ENCODE data around the gene LEKR1.

Gene LEKR1

DNA sequence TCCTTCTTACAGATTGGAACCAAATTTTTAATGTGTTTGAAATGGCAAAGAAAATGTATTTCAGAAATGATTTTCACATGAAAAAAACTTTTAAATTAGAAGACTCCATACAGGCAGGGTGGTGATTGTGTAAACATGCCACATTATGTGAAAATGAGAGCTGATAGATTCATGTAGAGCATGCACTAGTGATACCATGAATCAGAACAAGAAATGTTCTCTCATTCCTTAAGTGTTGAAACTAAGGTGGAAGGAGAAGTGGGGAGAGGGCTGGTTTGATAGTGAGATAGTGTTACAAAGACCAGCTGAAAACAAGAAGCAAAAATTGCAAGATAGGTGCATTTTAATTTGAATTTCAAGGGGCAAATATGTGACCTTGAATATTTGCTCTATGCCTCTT, 233.5 kb downstream of the LEKR1 start:
- ChIA-PET POLR2A (no interaction called here), CTCF (no interaction called here)
- TF ChIP-seq CTCF (IDR thresholded peaks at IDR 0.05; ENCODE audit: control extremely low read depth, extremely low read depth, low read depth, missing control alignments), result no peak
- DNase-seq (ENCODE audit: extremely low spot score), result no peak

GRCh38 chr3:157061265-157061664, 235.1 kb downstream of the LEKR1 start:
- no peak for TF ChIP-seq CTCF (IDR thresholded peaks at IDR 0.05; ENCODE audit: control extremely low read depth, extremely low read depth, low read depth, missing control alignments)
- POLR2A ChIA-PET, result no interaction called here
- DNase-seq (ENCODE audit: extremely low spot score), result no peak
- CTCF ChIA-PET, result interaction anchor here (3.4 to 6.7 kb wide), 2 partner anchors 16 to 21 kb away, joined by 14 to 47 read pairs; no protein-coding TSS in a partner anchor

- ChIA-PET POLR2A (interaction anchor here (0.6 kb wide), 1 partner anchor 448 kb away, joined by 4 read pairs; no protein-coding TSS in a partner anchor), CTCF (interaction anchor here (1.1 to 6.7 kb wide), 5 partner anchors 12 to 25 kb away, joined by 3 to 47 read pairs (median 12); no protein-coding TSS in a partner anchor)
- no peak for TF ChIP-seq CTCF (IDR thresholded peaks at IDR 0.05; ENCODE audit: control extremely low read depth, extremely low read depth, low read depth, missing control alignments)
- no peak for DNase-seq (ENCODE audit: extremely low spot score)
These were observed 237.3 kb downstream of the LEKR1 start for GRCh38 chr3:157063469-157063868.

GRCh38 chr3:157063926-157064325, 237.8 kb downstream of the LEKR1 start:
- DNase-seq (ENCODE audit: extremely low spot score), result no peak
- ChIA-PET CTCF (interaction anchor here (1.6 to 6.7 kb wide), 5 partner anchors 13 to 374 kb away, joined by 3 to 47 read pairs (median 12); no protein-coding TSS in a partner anchor), POLR2A (interaction anchor here (0.6 kb wide), 1 partner anchor 448 kb away, joined by 4 read pairs; no protein-coding TSS in a partner anchor)
- TF ChIP-seq CTCF (IDR thresholded peaks at IDR 0.05; ENCODE audit: control extremely low read depth, extremely low read depth, low read depth, missing control alignments), result no peak

DNA sequence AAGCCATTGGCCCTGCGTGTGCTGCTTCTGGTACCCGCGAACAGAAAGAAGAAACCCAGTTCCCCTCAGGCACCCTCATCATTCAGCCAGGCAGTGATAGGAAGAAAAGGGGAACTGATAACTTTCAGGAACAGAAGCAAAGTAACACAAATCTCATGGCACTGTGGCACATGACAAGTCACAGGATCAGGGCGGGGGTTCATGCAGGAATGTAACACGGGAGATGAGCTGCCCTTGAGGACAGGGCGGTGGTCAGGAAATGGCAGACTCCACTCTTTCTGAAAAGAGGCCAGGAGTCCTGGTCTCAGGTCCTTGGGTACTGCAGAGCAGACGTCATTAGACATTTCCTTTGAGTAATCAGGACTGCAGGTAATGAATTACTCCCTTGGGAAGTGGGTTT, 238.2 kb downstream of the LEKR1 start:
- ChIA-PET CTCF (interaction anchor here (1.6 to 6.7 kb wide), 6 partner anchors 12 to 375 kb away, joined by 3 to 47 read pairs (median 13); no protein-coding TSS in a partner anchor), POLR2A (interaction anchor here (0.6 kb wide), 1 partner anchor 448 kb away, joined by 4 read pairs; no protein-coding TSS in a partner anchor)
- TF ChIP-seq CTCF (IDR thresholded peaks at IDR 0.05; ENCODE audit: control extremely low read depth, extremely low read depth, low read depth, missing control alignments), result no peak
- no peak for DNase-seq (ENCODE audit: extremely low spot score)

DNA sequence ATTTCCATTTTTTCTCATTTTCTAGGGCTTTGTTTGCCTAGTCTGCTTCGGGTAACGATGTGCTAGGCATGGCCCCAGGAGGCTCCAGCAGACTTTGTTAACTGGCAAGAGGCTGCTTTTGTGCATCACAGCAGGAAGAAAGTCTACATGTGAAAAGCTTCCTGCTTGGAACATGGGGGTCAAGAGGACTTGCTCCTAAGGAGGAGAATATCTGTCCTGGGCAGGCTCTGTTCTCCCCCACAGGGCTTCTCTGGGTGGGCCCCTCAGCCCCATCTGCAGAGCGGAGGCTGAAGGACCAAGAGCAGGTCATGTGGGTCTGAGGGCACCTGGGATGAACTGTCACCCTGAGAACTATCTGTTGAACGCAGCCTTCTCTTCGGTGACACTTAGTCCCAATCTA, 239.0 kb downstream of the LEKR1 start:
- CTCF ChIA-PET, result interaction anchor here (0.9 to 6.7 kb wide), 4 partner anchors 12 to 376 kb away, joined by 3 to 47 read pairs (median 9); no protein-coding TSS in a partner anchor
- DNase-seq (ENCODE audit: extremely low spot score), result no peak
- TF ChIP-seq CTCF (IDR thresholded peaks at IDR 0.05; ENCODE audit: control extremely low read depth, extremely low read depth, low read depth, missing control alignments), result no peak
- POLR2A ChIA-PET, result interaction anchor here (0.6 kb wide), 1 partner anchor 144 kb away, joined by 3 read pairs; no protein-coding TSS in a partner anchor
